Measurements from ENCODE around the gene FOLR3. TPM values are rescaled to one million over a fixed set of nuclear protein-coding genes. Genes with fewer than 3 reads are reported as not detected.

FOLR3 gene
- total and polyA plus RNA-seq, 9 of the 15 experiments (the other 6 are each of a cell fraction or from before 2014, with no cell fraction given): not detected

DNA sequence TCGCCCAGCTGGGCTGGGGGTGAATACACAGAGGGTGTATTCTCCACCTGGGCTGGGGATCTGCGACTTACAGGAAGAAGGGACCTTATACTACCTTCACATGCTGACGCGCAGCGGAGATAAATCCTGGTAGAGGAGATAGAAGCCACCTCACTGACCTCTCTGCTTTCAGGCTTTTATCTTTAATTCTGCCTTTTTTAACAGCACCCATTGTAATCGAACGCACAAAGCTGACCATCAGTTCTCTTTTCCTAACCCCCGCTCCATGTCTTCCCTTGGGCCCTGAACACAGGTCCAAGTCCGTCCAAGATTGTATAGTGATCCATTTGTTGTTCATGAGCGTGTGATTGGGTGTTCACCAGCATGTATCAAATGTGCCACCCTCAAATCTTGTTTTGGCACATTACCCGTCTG, 31.8 kb upstream of the FOLR3 start (continued):
- TF ChIP-seq STAT6 (CRISPR knock-in tag; IDR thresholded peaks at IDR 0.05) (no peak), ZNF780A (CRISPR knock-in tag; IDR thresholded peaks at IDR 0.05) (no peak), CHD1 (IDR thresholded peaks at IDR 0.05; ENCODE audit: low read length) (no peak), BCOR (IDR thresholded peaks at IDR 0.05) (no peak), NR4A1 (CRISPR knock-in tag; IDR thresholded peaks at IDR 0.05) (no peak), NR4A1 (tag; IDR thresholded peaks at IDR 0.05) (0 out of 2 replicates have a peak, but pooled peaks have one; percentile 14), ZBTB9 (CRISPR knock-in tag; IDR thresholded peaks at IDR 0.05) (no peak), ZNF436 (CRISPR knock-in tag; IDR thresholded peaks at IDR 0.05) (no peak), CHD2 (IDR thresholded peaks at IDR 0.05; ENCODE audit: low read depth, low read length) (no peak), RUNX1 (IDR thresholded peaks at IDR 0.05; ENCODE audit: low read depth) (no peak), SMAD3 (CRISPR knock-in tag; conservative IDR thresholded peaks at IDR 0.05) (no peak), MCM7 (IDR thresholded peaks at IDR 0.05) (no peak), GMEB1 (CRISPR knock-in tag; IDR thresholded peaks at IDR 0.05) (no peak), L3MBTL2 (IDR thresholded peaks at IDR 0.05) (no peak), STAG1 (CRISPR knock-in tag; IDR thresholded peaks at IDR 0.05; ENCODE audit: borderline replicate concordance) (no peak), HNRNPL (IDR thresholded peaks at IDR 0.05; ENCODE audit: low read depth, low read length) (no peak), STAT5B (CRISPR knock-in tag; IDR thresholded peaks at IDR 0.05) (no peak), MAFF (IDR thresholded peaks at IDR 0.05; ENCODE audit: low read length) (no peak), ZNF584 (CRISPR knock-in tag; IDR thresholded peaks at IDR 0.05; ENCODE audit: low read depth) (peak; percentile 32; the same call in 1 of the 2 replicates), MYC (IDR thresholded peaks at IDR 0.05; ENCODE audit: low read depth, low read length) (no peak), MYC (CRISPR knock-in tag; IDR thresholded peaks at IDR 0.05; ENCODE audit: borderline replicate concordance, low read depth) (no peak; the same call in 1 of the 2 replicates), ZNF589 (CRISPR knock-in tag; IDR thresholded peaks at IDR 0.05; ENCODE audit: low read depth) (no peak), E2F6 (IDR thresholded peaks at IDR 0.05; ENCODE audit: borderline replicate concordance in 1 of 2, extremely low read depth in 1 of 2, insufficient read depth in 1 of 2, insufficient read length in 1 of 2, low read depth in 1 of 2, low read length in 1 of 2, poor library complexity in 1 of 2, severe bottlenecking in 1 of 2) (no peak), PHB2 (IDR thresholded peaks at IDR 0.05; ENCODE audit: low read depth) (no peak), CEBPB (tag; IDR thresholded peaks at IDR 0.05) (no peak)
